ENCODE results near the gene CYP4F2.
"Not testable (repeated sequence)": the region's sequence is repeated elsewhere in the genome, so short reads cannot be mapped to it uniquely, and the experiment has no call there.

CYP4F2 gene

DNA sequence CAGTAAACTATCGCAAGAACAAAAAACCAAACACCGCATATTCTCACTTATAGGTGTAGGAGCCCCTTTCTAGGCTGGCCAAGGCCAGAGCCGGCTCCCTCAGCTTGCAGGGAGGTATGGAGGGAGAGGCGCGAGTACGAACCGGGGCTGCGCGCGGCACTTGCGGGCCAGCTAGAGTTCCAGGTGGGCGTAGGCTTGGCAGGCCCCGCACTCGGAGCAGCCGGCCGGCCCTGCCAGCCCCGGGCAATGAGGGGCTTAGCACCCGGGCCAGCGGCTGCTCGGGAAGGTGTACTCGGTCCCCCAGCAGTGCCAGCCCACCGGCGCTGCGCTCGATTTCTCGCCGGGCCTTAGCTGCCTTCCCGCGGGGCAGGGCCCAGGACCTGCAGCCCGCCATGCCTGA is 1.7 kb upstream of the CYP4F2 start:
- not testable (repeated sequence) for DNase-seq

DNA sequence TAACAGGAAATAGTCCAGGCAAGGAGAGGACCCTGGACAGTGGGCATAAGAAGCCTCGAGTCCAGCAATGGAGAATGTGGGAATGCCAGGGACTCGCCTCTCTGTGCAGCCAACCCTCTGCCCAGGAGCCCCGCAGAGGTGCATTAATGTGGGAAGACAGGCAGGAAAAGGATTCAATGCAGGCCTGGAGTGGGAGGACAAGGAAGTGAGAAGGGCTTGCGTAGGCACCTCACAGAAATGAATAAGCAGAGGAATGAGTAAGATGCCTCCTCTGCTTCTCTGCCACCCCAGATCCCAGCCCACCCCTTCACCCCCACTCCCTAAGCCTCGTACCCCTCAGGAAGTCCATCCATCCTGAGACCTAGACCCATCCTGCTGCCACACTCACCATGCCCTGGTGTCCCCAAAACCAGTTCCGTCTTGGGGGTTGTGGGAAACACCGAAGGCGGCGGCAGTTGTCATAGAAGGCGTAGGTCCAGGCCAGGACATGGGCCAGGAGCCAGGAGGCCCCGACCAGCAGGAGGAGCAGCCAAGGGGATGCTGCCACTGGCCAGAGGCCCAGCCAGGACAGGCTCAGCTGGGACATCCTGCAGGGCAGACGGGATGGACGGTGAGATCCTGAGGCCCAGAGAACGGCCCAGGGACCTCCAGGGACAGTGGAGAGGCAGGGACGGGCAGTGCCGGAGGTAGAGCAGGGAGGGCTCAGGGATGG is 692 bp downstream of the CYP4F2 start:
- DNase-seq = no peak

DNA sequence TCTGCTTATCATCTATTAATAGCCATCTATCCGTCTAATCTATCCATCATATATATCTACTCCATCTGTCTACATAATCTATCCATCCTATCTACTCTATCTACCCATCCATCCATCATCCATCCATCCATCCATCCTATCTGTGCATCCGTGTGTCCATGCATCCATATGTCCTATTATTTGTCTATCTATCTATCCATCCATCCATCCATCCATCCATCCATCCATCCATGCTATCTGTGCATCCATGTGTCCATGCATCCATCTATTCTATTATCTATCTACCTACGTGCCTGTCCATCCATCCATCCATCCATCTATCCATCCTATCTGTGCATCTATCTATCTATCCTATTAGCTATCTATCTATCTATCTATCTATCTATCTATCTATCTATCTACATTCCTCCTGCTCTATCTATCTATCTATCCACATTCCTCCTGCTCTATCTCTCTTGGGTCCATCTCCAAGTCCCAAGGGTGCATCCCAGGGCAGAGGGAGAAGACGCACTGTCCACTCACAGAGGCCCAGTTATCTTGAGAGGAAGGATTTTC is 1.9 kb downstream of the CYP4F2 start:
- DNase-seq = no peak

DNA sequence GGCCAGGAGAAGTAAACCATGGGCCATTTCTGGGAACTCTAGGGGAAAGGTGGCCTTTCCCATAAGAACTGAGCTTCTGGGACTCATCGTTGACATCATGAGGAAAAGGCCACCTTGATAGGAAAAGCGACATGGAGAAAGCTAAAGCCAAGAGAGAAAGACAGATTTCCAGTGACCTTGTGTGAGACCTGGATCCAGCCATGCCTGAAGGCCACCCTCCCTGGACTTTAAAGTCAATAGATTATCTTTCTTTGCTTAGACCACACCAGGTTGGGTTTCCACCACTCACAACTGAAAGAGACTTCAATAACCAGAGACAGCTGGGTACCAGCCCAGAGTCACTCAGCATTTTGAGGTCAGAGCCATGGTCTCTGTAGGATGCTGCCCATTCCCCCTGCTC is 3.5 kb downstream of the CYP4F2 start:
- DNase-seq = no peak

DNA sequence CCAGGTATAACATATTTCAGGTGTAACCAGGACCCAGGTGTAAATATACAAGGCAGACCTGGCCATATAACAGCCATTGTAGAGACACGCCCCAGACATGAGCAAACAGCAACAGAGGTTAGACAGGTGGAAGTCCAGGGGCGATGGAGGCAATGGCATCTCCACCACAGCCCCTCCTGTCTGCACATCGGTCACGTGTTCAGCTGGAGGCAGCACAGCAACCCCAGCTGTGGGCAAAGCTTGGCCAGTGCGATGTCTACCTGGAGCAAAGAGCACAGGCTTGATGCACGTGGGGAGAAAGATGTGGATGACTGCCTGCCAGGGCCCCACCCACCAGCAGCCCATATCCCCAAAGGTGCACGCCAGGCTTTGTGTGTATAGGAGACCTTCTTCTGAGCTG is 4.4 kb downstream of the CYP4F2 start:
- no peak for DNase-seq

DNA sequence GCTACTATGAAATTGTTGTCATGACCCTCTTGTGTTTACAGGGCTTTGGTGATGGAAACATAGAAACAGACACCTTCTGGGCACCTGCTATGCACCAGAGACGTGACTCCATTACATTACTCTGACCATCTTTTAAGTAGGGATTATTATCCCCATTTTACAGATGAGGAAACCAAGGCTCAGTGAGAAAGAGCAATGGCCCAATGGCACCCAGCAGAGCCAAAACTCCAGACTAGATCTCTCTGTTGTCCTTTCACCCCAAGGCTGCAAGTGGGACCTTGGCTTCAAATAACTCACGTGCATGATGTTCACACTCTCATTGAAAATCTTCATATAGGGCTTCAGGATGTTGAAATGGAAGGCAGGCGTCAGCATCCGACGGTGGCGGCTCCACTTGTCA is 5.9 kb downstream of the CYP4F2 start:
- DNase-seq = no peak

DNA sequence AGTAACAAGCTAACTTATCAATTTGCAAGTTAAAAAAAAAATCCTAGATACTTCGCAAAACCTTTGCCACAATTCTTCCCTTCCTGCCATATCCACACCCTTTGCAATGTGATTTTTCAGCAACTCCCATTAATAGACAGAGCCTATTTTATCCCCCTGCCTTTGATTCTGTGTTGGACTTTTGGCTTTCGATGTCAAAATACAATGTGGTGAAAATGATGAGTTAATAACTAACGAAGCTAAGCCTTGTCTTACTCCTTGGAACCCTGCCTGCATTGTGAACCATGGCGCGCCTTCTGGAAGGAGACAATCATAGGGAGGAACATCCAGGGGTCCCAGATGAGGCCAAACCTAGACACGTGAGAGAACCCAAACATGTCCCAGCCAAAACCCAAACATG is 6.4 kb downstream of the CYP4F2 start:
- no peak for DNase-seq

DNA sequence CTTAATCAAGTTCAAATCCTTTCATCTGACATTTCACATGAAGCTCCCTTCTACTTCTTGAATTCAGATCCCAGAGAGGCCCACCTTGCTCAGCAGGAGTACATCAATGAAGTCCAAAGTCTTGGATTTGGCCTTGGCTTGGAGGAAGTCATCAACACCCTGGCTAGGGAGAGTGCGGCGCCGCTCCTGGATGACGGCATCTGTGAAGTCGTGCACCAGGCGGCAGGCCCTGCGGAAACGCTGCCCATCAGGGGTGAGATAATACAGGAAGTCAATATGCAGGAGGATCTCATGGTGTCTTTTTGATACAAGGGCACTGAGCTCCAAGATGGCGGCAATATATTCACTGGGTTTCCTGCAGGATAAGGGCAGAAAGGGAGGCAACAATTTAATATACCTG is 8.5 kb downstream of the CYP4F2 start:
- not testable (repeated sequence) for DNase-seq

DNA sequence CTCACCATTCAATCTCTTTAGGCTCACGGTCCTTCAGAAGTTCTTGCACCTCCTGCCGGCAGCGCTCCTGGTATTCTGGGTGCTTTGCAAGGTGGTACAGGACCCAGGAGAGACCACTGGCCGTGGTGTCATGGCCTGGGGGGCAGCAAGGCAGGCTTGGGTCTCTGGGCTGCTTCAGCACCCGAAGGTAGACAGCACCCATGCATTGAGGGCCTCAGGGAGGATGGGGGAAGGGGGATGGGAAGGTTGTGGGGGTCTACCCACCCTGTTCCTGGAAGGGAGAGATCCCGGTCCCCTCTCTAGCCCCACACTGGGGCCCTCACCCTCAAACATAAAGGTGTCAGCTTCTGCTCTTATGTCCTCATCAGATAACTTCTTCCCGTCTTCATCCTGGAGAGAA is 12.0 kb downstream of the CYP4F2 start:
- DNase-seq = no peak

DNA sequence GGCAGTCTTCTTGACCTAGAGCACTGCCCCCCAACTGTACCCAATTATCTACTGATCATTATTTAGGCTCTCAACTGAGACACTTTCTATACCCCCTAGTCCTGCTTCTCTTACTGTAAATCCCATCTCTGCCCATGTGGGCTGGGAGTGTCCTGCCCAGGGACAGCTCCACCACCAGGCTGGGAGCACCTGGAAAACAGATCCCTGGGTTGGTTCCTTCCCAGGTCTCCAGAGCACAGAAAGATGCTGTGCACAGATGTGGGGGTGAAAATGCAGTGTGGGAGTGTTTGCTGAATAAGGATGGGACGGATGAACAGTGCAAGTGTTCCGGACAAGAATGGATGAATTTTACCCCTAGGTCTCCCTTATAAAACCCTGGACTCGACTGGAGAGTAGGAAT is 12.7 kb downstream of the CYP4F2 start:
- DNase-seq = no peak

DNA sequence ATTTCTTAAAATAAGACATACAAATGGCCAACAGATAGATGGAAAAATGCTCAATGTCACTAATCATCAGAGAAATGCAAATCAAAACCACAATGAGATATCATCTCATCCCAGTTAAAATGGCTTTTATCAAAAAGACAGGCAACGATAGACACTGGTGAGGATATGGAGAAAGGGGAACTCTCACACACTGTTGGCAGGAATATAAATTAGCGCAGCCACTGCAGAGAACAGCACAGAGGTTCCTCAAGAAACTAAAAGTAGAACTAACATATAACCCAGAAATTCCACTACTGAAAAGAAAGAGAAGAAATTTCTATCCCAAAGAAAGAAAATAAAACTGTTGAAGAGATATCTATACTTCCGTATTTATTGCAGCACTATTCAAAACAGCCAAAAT is 14.5 kb downstream of the CYP4F2 start:
- DNase-seq = not testable (repeated sequence)

DNA sequence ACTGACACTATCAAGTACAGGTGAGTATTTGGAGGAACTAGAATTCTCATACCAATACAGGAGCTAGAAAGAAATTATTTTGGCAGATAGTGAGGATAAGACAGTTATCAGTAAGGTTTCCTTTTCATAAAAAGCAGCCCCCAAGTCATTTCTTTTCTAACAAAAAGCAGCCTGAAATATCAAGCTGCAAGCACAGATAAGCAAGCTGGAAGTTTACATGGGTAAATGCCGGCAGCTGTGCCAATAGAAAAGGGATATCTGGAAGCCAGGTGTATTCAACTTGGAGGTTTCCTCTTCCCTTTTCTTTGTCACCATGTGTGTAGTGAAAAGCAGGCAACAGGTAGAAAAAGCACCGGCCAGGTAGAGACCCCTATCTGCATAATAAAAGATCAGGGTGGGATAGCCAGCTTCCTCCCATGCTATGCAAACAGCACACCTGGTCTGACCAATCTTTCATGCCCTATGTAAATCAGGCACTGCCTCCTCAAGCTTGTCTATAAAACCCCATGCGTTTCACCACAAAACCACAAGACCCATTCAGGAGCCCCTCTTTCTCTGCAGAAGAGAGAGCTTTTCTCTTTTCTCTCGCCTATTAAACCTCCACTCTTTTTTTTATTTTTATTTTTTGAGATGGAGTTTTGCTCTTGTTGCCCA is 22.9 kb downstream of the CYP4F2 start:
- DNase-seq = no peak

DNA sequence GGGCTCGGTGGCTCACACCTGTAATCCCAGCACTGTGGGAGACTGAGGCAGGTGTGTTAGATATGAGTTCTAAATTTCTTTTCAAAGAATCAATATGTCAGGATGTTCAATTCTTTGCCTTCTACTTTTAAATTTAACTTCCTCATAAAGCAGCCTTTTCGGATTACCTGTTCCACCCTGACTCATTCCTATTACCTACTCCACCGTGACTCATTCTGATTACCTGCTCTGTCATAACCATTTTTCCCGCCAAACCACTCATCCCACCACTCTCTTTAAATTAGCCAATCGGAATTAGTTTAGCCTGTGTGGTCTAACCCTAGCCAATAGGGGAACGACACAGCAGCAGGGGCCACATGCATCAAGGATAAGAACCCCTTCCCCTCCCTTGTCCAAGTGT is 24.1 kb downstream of the CYP4F2 start:
- not testable (repeated sequence) for DNase-seq

DNA sequence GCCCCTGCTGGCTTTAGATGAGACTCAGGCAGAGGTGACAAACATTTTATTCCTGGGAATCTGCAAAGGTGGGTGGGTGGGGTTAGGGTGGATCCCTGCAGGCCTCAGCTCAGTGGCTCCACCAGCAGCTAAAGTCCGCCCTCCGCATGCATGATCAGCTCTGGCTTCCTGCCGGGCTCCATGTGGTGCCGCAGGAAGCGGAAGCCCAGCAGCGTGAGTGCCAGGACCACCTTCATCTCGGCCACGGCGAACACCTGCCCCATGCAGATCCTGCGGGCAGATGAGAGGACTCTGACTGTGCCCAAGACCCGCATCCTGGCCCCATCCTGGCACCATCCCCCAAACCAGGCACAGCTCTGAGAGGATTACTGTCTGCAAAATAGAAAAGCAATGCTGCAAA is 26.3 kb downstream of the CYP4F2 start:
- DNase-seq = no peak

DNA sequence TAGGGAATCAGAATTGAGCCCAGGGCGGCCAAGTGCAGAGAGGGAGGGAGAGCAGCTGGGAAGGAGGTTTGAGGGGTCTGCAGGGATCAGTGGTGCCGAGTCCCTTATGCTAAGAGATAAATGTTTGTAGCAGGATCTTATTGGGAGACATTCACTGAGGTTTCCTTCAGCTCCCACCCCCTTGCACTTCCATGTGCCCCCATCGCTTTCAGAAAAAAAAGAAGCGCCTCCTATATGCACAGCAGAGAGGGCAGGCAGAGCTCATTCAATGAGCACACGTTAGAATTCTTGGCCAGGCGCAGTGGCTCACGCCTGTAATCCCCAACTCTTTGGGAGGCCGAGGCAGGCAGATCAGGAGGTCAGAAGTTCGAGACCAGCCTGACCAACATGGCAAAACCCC is 28.0 kb downstream of the CYP4F2 start:
- DNase-seq = no peak

DNA sequence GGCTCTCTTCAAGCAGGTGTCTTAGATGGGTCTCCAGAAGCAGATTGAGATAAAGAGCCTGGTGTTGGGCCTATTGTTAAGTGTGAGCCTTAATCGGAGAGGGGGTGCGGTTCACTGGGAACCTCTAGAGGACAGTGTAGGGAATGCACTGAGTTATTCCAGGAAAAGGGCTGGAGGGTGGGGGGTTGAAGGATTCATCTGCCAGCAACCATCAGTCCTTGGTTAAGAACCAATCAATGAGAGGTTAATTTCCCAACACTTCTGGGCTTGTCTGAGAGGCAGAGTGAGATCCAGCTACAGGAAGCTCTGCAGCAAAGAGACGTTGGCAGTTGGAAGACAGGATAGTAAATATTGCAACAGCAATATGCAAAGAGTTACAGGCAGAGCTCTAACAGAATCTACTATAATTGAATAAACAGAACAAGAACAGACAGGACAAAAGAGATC is 28.7 kb downstream of the CYP4F2 start:
- no peak for DNase-seq

DNA sequence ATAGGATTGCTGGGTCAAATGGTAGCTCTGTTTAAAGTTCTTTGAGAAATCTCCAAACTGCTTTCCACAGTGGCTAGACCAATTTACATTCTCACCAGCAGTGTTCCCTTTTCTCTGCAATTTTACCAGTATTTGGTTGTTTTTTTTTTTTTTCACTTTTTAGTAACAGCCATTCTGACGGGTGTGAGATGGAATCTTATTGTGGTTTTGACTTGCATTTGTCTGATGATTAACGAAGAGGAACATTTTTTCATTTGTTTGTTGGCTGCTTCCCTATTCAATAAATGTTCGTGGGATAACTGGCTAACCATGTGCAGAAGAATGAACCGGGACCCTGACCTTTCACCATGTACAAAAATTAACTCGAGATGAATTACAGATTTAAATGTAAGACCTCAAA is 31.2 kb downstream of the CYP4F2 start:
- no peak for DNase-seq

DNA sequence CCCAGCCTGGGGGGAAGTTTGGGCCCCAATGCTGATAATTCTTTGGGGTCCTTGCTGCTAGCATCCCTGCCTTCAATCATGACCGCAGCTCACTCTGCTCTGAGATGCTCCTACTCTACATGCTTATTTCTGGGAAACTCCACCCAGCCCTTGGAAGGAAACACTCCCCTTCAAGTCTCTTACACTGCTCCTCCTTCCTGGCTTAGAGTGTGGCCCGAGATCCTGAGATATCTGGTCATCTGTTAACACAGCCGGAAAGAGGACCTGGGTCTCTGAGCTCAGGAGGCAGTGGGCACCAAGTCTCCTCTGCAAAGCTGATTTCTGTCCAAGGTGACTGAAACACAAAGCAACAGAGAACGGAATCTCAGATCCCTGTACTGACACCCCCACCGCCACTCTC is 33.0 kb downstream of the CYP4F2 start:
- no peak for DNase-seq

DNA sequence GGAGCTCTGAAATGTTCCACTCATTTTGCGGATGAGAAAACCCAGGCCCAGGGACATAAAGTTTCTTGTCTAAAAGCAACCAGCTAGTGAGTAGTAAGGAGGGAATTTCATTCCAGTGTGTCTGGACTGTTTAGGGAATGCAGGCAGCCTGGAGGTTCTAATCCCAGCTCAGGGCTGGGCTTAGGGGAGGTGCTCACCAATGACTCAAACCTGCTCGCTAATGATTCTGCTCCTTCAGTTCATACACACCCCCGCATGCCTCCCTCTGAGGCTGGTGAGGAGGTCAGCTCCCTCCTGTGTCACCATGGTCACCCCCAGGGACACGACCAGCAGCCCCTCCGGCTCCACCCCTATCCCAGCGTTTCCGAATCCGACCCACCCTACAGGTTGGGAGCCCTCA is 34.6 kb downstream of the CYP4F2 start:
- DNase-seq = no peak

DNA sequence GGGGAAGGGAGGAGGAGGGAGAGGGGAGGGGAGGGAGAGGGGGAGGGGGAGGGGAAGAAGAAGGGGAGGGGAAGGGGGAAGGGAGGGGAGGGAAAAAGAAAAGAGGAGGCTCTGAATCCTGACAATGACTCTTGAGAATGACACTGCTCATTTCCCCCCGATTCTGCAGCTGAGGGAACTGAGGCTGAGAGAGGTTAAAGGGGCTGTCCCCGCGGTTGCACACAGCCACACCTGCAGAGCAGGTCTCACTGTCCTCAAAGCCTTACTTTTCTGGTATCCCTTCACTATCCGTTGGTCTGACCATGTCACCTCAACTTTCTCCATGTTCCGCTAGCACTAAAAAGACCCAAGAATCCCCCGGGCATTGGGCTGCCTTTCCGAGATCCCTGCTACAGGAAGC is 35.4 kb downstream of the CYP4F2 start:
- no peak for DNase-seq

DNA sequence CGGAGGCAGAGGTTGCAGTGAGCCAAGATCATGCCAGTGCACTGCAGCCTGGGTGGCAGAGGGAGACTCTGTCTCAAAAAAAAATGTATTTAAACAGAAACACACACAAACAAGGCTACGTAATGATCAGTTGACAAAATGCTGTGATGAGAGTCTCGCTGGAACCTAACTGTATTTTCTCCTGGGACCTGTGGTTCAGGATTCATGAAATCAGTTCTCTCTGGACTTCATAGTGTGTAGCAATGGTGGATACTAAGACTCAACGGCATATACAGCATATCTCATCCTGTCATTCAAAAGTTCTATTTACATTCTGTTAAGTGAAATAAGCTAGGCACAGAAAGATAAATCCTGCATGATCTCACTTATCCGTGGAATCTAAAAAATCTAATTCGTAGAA is 37.4 kb downstream of the CYP4F2 start:
- no peak for DNase-seq

DNA sequence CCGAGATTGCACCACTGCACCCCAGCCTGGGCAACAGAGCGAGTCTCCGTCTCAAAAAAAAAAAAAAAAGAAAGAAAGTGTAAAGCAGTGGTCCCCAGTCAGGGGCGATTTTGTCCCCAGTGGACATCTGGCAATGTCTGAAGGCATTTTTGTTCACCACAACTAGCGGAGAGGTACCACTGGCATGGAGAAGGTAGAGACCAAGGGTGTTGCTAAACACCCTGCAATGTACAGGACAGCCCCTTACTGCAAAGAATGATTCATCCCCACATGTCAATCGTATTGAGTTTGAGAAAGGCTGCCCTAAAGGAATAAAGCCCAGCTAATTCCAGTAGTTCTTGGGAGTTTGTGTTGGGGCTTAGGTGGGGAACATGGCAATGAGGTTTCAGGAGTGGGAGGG is 38.7 kb downstream of the CYP4F2 start:
- DNase-seq = no peak

DNA sequence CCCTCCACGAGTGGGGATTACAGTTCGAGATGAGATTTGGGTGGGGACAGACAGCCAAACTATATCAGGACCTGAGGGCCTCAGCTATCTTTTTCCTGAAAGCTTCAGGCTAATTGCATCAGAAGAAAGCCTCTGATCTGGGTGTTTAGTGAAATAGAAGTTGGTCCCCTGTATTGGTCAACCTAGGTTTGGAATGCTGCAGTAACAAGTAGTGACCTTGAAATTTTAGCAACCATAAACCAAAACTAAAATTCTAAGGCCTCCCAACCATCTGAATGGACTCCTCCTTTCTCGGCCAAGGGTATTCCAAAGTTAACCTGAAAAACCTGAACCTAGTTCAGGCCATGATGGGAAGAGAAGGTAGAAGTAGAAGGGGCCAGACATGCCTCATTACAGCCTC is 47.5 kb downstream of the CYP4F2 start:
- DNase-seq = no peak

DNA sequence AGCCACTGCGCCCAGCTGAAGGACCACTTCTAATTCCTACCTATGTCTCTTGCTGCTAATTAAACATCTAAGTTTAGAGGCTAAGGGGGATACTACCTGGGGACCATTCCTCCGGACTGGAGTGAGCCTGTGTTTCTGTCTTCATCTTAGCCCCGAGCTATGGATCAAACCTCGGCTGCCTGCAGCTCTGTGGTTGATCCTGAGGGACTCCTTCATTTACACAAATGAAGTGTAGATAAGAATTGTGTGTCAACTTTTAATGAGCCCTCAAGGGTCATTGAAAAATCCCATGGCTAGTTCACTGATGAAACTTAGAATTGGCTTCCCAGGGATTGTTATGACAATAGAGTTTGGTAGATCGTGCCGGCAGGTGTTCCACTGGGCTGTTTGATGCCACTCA is 51.0 kb downstream of the CYP4F2 start:
- no peak for DNase-seq

DNA sequence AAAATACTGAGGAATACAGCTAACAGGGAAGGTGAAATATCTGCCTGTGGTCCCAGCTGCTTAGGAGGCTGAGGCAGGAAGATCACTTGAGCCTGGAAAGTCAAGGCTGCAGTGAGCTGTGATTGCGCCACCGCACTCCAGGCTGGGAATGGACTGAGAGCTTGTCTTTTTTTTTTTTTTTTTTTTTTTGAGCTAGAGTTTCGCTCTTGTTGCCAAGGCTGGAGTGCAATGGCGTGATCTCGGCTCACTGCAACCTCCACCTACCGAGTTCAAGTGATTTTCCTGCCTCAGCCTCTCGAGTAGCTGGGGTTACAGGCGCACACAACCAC is 54.0 kb downstream of the CYP4F2 start:
- DNase-seq = not testable (repeated sequence)

All from NCI-H1105 (cell line).